Liver (tissue), 9 donors: ENCODE data around the gene TRPM2. TPM values are rescaled to one million over a fixed set of nuclear protein-coding genes. Genes with fewer than 3 reads are reported as not detected.

Source experiments
- DNase-seq: peaks from one replicate; pipeline ENCODE4 v3.0.0-alpha.2; 2017; ENCODE audit warnings: low spot score
- H3K27ac ChIP-seq, 2 donors: one replicate each; pipeline ENCODE4 v1.7.0; 2013; ENCODE audit warnings: inconsistent platforms in 2 of 2, low read length in 2 of 2, control low read depth in 1 of 2, low read depth in 1 of 2, mild to moderate bottlenecking in 1 of 2
- H3K27me3 ChIP-seq, 4 donors: one replicate each; pipeline versions ENCODE4 v1.6.1 to v1.7.0; 2013; ENCODE audit warnings: low read length in 3 of 4, inconsistent platforms in 1 of 4, mild to moderate bottlenecking in 1 of 4, moderate library complexity in 1 of 4; ENCODE audit not compliant: control insufficient read depth in 4 of 4, insufficient read depth in 4 of 4
- H3K36me3 ChIP-seq, 4 donors: one replicate each; pipeline versions ENCODE4 v1.6.1 to v1.7.0; 2013; ENCODE audit warnings: low read length in 3 of 4, mild to moderate bottlenecking in 3 of 4, low read depth in 1 of 4, moderate library complexity in 1 of 4; ENCODE audit not compliant: control insufficient read depth in 4 of 4, insufficient read depth in 3 of 4
- H3K4me1 ChIP-seq, 4 donors: one replicate each; pipeline versions ENCODE4 v1.6.1 to v1.7.0; 2013; ENCODE audit warnings: low read length in 3 of 4, mild to moderate bottlenecking in 3 of 4, moderate library complexity in 1 of 4; ENCODE audit not compliant: control insufficient read depth in 4 of 4, insufficient read depth in 4 of 4
- H3K4me3 ChIP-seq, 3 donors: one replicate each; pipeline versions ENCODE4 v1.6.1 to v1.7.0; 2013; ENCODE audit warnings: low read length in 3 of 3, control low read depth in 1 of 3, low read depth in 1 of 3, mild to moderate bottlenecking in 1 of 3
- H3K9ac ChIP-seq, 2 donors: one replicate each; pipeline ENCODE4 v1.7.0; 2013; ENCODE audit warnings: low read length in 2 of 2, mild to moderate bottlenecking in 2 of 2, moderate library complexity in 2 of 2, control low read depth in 1 of 2, low read depth in 1 of 2
- H3K9me3 ChIP-seq, 4 donors: one replicate each; pipeline versions ENCODE4 v1.6.1 to v1.7.0; 2013; ENCODE audit warnings: low read length in 3 of 4; ENCODE audit not compliant: control insufficient read depth in 4 of 4
- EGR1 ChIP-seq, 2 donors: IDR thresholded peaks; 2 replicates each; pipeline ENCODE4 v1.6.1; 2016 to 2018; ENCODE audit warnings: antibody characterized with exemption in 2 of 2, low read depth in 2 of 2
- FOXA1 ChIP-seq: IDR thresholded peaks from 2 replicates; pipeline ENCODE4 v1.6.1; 2016; ENCODE audit warnings: antibody characterized with exemption
- FOXA2 ChIP-seq: IDR thresholded peaks from 2 replicates; pipeline ENCODE4 v1.6.1; 2016; ENCODE audit warnings: antibody characterized with exemption
- GABPA ChIP-seq, 2 donors: IDR thresholded peaks in 1 of 2; conservative IDR thresholded peaks in 1 of 2; 2 replicates each; pipeline ENCODE4 v1.6.1; 2016; ENCODE audit warnings: antibody characterized with exemption in 2 of 2, mild to moderate bottlenecking in 1 of 2, moderate library complexity in 1 of 2
- HNF4A ChIP-seq, 2 donors: conservative IDR thresholded peaks; 2 replicates each; pipeline ENCODE4 v1.6.1; 2016; ENCODE audit warnings: antibody characterized with exemption in 2 of 2, mild to moderate bottlenecking in 2 of 2
- HNF4G ChIP-seq: IDR thresholded peaks from 2 replicates; pipeline ENCODE4 v1.6.1; 2016; ENCODE audit warnings: antibody characterized with exemption
- JUND ChIP-seq, 2 donors: IDR thresholded peaks; 2 replicates each; pipeline ENCODE4 v1.6.1; 2016; ENCODE audit warnings: antibody characterized with exemption in 2 of 2
- NR2F2 ChIP-seq: IDR thresholded peaks from 2 replicates; pipeline ENCODE4 v1.6.1; 2016; ENCODE audit warnings: antibody characterized with exemption
- RAD21 ChIP-seq, 2 donors: IDR thresholded peaks; 2 replicates each; pipeline ENCODE4 v1.6.1; 2016; ENCODE audit warnings: antibody characterized with exemption in 2 of 2, mild to moderate bottlenecking in 2 of 2
- RXRA ChIP-seq, 2 donors: IDR thresholded peaks; 2 replicates each; pipeline ENCODE4 v1.6.1; 2017 to 2018; ENCODE audit warnings: antibody characterized with exemption in 2 of 2, mild to moderate bottlenecking in 1 of 2
- TAF1 ChIP-seq: conservative IDR thresholded peaks from 2 replicates; pipeline ENCODE4 v1.6.1; 2016; ENCODE audit warnings: antibody characterized with exemption, mild to moderate bottlenecking
- YY1 ChIP-seq: IDR thresholded peaks from 2 replicates; pipeline ENCODE4 v1.6.1; 2016; ENCODE audit warnings: antibody characterized with exemption, mild to moderate bottlenecking
- WGBS: extraction: QIAGEN DNeasy Blood & Tissue Kit; methylation state at CpG from one replicate; pipeline ENCODE4 v1.1.7; 2013; 5-methylcytosine and 5-hydroxymethylcytosine counted together
- polyA plus RNA-seq, 2 donors: library from polyadenylated mRNA; stranded (reverse) in 1 of 2; unstranded in 1 of 2; fragments of 200-250 nt in 1 of 2; fragments of >200 nt in 1 of 2; fragmentation: Nextera tagmentation in 1 of 2; extraction: Ambion mirVana in 1 of 2; gene quantifications; one replicate each; pipeline versions ENCODE4 v1.2.1 to v1.2.3, GENCODE V29; 2013 to 2015
- total RNA-seq, 2 donors: library from RNA; depleted of rRNA; stranded (reverse); fragments of >200 nt; gene quantifications; one replicate each; pipeline ENCODE4 v1.2.3, GENCODE V29; 2014
- TF ChIP-seq, protein P1 (sequence below): fragments of 150-350 bp; IDR thresholded peaks from 2 replicates; pipeline ENCODE4 v1.5.1; 2017; ENCODE audit warnings: improper control_type of control experiment, low read depth, low read length; ENCODE audit not compliant: missing input control
- TF ChIP-seq, protein P2 (sequence below): IDR thresholded peaks from 2 replicates; pipeline ENCODE4 v1.6.1; 2016; ENCODE audit warnings: antibody characterized with exemption
- TF ChIP-seq, protein P3 (sequence below): IDR thresholded peaks from 2 replicates; pipeline ENCODE4 v1.6.1; 2016; ENCODE audit warnings: antibody characterized with exemption
- TF ChIP-seq, protein P4 (sequence below): IDR thresholded peaks from 2 replicates; pipeline ENCODE4 v1.6.1; 2016; ENCODE audit warnings: antibody characterized with exemption, mild to moderate bottlenecking
- donor health status: healthy.
- donor health status: healthy.
- donor health status: healthy.
- donor health status: healthy.
- donor health status: healthy.

Gene TRPM2
- total and polyA plus RNA-seq, 4 donors, result 0.43 to 1.3 (median 0.63) TPM

GRCh38 chr21:44407493-44407892 is 54.1 kb downstream of the TRPM2 start:
- Histone ChIP-seq H3K4me3 (no peak overlapping the region), H3K9me3 (no peaks in the 10 kb centered on the region), H3K36me3 (no peaks in the 10 kb centered on the region), H3K27ac (no peak overlapping the region), H3K27me3 (no peaks in the 10 kb centered on the region), H3K4me1 (no peaks in the 10 kb centered on the region), H3K9ac (no peak overlapping the region)
- no peak for TF ChIP-seq RAD21 (IDR thresholded peaks at IDR 0.05)
- TF ChIP-seq GABPA (IDR thresholded peaks at IDR 0.05 in 1 of 2, conservative IDR thresholded peaks at IDR 0.05 in 1 of 2), result no peak
- TF ChIP-seq, protein P1, sequence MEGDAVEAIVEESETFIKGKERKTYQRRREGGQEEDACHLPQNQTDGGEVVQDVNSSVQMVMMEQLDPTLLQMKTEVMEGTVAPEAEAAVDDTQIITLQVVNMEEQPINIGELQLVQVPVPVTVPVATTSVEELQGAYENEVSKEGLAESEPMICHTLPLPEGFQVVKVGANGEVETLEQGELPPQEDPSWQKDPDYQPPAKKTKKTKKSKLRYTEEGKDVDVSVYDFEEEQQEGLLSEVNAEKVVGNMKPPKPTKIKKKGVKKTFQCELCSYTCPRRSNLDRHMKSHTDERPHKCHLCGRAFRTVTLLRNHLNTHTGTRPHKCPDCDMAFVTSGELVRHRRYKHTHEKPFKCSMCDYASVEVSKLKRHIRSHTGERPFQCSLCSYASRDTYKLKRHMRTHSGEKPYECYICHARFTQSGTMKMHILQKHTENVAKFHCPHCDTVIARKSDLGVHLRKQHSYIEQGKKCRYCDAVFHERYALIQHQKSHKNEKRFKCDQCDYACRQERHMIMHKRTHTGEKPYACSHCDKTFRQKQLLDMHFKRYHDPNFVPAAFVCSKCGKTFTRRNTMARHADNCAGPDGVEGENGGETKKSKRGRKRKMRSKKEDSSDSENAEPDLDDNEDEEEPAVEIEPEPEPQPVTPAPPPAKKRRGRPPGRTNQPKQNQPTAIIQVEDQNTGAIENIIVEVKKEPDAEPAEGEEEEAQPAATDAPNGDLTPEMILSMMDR, result no peak
- no peak for TF ChIP-seq FOXA2
- no peak for TF ChIP-seq NR2F2
- no peak for TF ChIP-seq YY1
- TF ChIP-seq TAF1, result no peak
- no peak for DNase-seq
- 72% methylated on average over 7 of the region's 7 CpGs for WGBS

DNA sequence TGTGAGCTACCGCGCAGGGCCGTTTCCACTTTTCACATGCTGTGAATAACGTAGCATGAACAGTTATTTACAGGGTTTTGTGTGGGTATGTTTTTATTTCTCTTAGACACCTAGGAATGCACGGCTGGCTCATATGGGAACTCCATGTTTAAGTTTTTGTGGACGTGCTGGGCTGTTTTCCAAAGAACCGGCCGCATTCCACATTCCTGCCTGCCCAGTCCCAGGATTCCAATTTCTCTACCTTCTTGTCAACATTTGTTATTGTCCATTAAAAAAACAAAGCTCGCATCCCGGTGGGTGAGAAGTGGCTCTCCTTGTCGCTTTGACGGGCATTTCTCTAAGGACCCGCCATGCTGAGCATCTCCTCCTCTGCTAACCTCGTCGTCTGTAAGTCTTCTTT is 54.8 kb downstream of the TRPM2 start:
- no peak for DNase-seq
- H3K4me3 ChIP-seq, result no peak overlapping the region
- H3K27me3 ChIP-seq, result no peaks in the 10 kb centered on the region
- no peaks in the 10 kb centered on the region for H3K36me3 ChIP-seq
- TF ChIP-seq FOXA1 (no peak), YY1 (no peak), GABPA (IDR thresholded peaks at IDR 0.05 in 1 of 2, conservative IDR thresholded peaks at IDR 0.05 in 1 of 2) (no peak), RXRA (IDR thresholded peaks at IDR 0.05) (no peak), JUND (IDR thresholded peaks at IDR 0.05) (no peak), EGR1 (IDR thresholded peaks at IDR 0.05; ENCODE audit: low read depth in 2 of 2) (no peak), HNF4A (conservative IDR thresholded peaks at IDR 0.05) (no peak), TAF1 (no peak), HNF4G (no peak), RAD21 (IDR thresholded peaks at IDR 0.05) (no peak)
- TF ChIP-seq, protein P2, sequence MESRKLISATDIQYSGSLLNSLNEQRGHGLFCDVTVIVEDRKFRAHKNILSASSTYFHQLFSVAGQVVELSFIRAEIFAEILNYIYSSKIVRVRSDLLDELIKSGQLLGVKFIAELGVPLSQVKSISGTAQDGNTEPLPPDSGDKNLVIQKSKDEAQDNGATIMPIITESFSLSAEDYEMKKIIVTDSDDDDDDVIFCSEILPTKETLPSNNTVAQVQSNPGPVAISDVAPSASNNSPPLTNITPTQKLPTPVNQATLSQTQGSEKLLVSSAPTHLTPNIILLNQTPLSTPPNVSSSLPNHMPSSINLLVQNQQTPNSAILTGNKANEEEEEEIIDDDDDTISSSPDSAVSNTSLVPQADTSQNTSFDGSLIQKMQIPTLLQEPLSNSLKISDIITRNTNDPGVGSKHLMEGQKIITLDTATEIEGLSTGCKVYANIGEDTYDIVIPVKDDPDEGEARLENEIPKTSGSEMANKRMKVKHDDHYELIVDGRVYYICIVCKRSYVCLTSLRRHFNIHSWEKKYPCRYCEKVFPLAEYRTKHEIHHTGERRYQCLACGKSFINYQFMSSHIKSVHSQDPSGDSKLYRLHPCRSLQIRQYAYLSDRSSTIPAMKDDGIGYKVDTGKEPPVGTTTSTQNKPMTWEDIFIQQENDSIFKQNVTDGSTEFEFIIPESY, result no peak
- TF ChIP-seq, protein P3, sequence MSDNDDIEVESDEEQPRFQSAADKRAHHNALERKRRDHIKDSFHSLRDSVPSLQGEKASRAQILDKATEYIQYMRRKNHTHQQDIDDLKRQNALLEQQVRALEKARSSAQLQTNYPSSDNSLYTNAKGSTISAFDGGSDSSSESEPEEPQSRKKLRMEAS, result no peak
- TF ChIP-seq, protein P4, sequence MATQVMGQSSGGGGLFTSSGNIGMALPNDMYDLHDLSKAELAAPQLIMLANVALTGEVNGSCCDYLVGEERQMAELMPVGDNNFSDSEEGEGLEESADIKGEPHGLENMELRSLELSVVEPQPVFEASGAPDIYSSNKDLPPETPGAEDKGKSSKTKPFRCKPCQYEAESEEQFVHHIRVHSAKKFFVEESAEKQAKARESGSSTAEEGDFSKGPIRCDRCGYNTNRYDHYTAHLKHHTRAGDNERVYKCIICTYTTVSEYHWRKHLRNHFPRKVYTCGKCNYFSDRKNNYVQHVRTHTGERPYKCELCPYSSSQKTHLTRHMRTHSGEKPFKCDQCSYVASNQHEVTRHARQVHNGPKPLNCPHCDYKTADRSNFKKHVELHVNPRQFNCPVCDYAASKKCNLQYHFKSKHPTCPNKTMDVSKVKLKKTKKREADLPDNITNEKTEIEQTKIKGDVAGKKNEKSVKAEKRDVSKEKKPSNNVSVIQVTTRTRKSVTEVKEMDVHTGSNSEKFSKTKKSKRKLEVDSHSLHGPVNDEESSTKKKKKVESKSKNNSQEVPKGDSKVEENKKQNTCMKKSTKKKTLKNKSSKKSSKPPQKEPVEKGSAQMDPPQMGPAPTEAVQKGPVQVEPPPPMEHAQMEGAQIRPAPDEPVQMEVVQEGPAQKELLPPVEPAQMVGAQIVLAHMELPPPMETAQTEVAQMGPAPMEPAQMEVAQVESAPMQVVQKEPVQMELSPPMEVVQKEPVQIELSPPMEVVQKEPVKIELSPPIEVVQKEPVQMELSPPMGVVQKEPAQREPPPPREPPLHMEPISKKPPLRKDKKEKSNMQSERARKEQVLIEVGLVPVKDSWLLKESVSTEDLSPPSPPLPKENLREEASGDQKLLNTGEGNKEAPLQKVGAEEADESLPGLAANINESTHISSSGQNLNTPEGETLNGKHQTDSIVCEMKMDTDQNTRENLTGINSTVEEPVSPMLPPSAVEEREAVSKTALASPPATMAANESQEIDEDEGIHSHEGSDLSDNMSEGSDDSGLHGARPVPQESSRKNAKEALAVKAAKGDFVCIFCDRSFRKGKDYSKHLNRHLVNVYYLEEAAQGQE, result no peak
- H3K27ac ChIP-seq, result no peak overlapping the region
- H3K9ac ChIP-seq, result no peak overlapping the region
- 94% methylated on average over 15 of the region's 15 CpGs for WGBS
- H3K4me1 ChIP-seq, result no peaks in the 10 kb centered on the region
- H3K9me3 ChIP-seq, result no peaks in the 10 kb centered on the region
